GM18502 (cell line): Measurements from ENCODE around the gene COQ5.
A peak's percentile ranks its signal among the peaks of the same experiment; 100 is the strongest.
"Not testable (repeated sequence)": the region's sequence is repeated elsewhere in the genome, so short reads cannot be mapped to it uniquely, and the experiment has no call there.

Source experiments
- ATAC-seq: cut with Tn5 transposase; IDR thresholded peaks from one replicate; pipeline ENCODE4 v1.9.1; 2021; ENCODE audit warnings: mild to moderate bottlenecking; ENCODE audit not compliant: unreplicated experiment, poor library complexity

Gene COQ5

DNA sequence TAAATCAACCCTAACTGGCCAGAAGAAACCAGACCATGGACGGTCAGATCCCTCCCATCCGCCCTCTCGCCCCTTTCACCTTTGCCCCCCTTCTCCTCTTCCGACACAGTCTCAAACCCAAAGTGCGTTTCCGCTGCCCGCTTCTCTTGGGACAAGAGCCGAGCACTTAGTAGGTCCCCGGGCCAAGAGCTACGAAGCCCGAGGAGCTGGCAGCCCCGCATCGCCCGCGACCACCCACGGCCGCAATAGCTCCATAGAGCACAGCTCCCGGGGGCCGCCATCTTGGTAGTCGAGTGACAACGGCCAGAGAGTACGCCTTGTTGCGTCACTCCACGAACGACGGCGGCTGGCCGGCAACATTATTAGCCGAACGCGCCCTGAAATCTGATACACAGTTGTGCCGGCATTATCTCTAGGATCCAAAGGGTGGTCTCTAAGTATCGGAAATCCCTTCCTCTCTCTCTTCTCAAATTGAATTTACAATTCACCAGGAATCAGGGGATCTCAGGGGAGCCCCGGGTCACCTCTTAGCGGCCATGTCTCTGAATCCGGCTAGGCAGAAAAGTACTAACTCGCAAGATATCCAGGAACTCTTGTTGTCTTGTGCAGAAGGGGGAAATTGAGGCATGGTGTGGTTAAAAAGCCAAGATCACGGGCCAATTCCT lies at the start of gene COQ5:
Gene COQ5, minus strand, starts transcription at position 298 of the 665 bp plus-strand sequence. Its CDS starts 17 bp downstream, at position 281.
- peak; percentile 81 for ATAC-seq

GRCh38 chr12:120574106-120574505 lies 45.1 kb upstream of the COQ5 start:
- ATAC-seq, result no peak

GRCh38 chr12:120573560-120573959 lies 44.6 kb upstream of the COQ5 start:
- no peak for ATAC-seq

GRCh38 chr12:120571299-120571698 lies 42.3 kb upstream of the COQ5 start:
- no peak for ATAC-seq

DNA sequence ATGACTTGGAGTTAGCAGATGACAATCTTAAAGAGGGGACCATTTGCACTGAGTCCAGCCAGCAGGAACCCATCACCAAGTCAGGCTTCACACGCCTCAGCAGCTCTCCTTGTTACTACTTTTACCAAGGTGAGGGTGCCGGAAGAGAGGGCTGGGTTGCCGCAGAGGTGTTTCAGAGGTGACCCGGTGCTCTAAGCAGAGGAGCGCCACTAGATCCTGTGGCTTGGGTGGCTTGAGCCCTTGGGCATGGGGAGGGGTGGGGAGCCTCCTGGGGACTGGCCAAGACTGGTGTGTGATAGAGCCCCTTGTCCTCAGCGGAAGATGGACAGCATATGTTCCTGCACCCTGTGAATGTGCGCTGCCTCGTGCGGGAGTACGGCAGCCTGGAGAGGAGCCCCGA lies 34.5 kb upstream of the COQ5 start:
- no peak for ATAC-seq

- ATAC-seq, result no peak
Measured at GRCh38 chr12:120562906-120563305, 33.9 kb upstream of the COQ5 start.

GRCh38 chr12:120557589-120557988 lies 28.6 kb upstream of the COQ5 start:
- ATAC-seq, result no peak

DNA sequence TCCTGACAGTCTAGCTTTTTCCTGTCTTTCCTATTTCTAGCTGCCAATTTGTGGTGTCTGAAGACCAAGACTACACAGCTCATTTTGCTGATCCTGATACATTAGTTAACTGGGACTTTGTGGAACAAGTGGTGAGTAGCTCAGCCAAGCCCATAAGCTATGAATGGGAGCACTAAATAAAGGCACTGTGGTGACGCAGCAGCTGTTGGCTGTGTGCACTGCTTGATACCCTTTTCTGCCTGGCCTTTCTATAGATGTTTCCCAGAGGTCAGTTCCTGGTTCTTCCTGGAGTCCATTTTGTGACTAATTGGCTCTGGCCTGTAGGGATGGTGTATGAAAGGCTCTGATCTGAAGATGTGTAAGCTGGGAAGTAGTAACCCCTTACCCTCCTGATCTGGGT lies 25.7 kb upstream of the COQ5 start:
- no peak for ATAC-seq

DNA sequence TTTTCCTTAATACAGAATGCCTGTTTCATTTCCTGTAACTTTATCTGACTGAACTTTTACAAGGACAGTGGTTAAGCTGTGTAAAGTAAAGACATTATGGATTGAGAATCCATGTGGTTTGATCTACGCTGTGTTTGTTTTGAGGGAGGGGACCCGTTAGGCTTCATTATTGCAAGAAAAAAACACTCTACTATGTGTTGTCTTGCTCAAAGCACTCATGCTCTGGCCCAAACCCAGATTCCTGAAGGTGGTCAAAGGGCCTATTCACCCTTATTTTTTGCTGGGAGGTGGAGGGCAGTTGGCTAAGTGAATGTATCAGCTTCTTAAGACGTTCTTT lies 17.1 kb upstream of the COQ5 start:
- no peak for ATAC-seq

GRCh38 chr12:120544691-120545090 lies 15.7 kb upstream of the COQ5 start:
- no peak for ATAC-seq

DNA sequence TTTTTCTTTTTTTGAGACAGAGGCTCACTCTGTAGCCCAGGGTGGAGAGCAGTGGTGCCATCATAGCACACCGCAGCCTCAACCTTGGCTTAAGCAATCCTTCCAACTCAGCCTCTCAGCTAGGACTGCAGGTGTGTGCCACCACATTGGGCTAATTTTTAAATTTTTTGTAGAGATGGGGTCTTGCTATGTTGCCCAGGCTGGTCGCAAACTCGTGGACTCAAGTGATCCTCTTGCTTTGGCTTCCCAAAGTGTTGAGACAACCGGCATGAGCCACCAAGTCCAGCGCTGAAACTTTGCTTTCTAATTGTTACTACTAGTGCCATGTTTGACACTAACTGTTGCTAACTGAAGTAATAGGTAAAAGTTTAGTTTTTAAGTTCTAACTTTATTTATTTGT lies 13.2 kb upstream of the COQ5 start:
- ATAC-seq, result no peak

DNA sequence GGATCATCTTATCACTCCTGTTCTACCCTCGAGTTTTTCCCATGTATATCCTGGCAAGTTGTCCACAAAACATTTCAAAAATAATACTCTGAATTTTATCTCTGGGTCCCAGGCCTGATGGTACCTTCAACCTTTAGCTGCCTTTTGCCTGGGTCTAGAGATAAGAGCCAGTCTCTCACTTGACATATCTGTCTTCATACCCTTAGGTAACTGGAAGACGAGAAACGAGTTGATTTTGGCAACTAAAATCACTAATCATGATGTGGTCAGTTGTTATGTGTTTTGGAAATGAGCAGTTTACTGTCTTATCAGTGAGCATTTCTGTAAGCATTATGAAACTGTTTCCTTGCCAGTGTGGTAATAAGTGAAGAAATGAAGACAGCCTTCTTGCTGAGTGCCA lies 11.5 kb upstream of the COQ5 start:
- no peak for ATAC-seq

GRCh38 chr12:120539303-120539702 lies 10.3 kb upstream of the COQ5 start:
- ATAC-seq, result no peak

- ATAC-seq, result no peak
Measured at GRCh38 chr12:120538281-120539156, 9.6 kb upstream of the COQ5 start.

- no peak for ATAC-seq
Measured at GRCh38 chr12:120537856-120538220, 8.9 kb upstream of the COQ5 start.

GRCh38 chr12:120536064-120536791 lies 7.3 kb upstream of the COQ5 start:
- no peak for ATAC-seq

DNA sequence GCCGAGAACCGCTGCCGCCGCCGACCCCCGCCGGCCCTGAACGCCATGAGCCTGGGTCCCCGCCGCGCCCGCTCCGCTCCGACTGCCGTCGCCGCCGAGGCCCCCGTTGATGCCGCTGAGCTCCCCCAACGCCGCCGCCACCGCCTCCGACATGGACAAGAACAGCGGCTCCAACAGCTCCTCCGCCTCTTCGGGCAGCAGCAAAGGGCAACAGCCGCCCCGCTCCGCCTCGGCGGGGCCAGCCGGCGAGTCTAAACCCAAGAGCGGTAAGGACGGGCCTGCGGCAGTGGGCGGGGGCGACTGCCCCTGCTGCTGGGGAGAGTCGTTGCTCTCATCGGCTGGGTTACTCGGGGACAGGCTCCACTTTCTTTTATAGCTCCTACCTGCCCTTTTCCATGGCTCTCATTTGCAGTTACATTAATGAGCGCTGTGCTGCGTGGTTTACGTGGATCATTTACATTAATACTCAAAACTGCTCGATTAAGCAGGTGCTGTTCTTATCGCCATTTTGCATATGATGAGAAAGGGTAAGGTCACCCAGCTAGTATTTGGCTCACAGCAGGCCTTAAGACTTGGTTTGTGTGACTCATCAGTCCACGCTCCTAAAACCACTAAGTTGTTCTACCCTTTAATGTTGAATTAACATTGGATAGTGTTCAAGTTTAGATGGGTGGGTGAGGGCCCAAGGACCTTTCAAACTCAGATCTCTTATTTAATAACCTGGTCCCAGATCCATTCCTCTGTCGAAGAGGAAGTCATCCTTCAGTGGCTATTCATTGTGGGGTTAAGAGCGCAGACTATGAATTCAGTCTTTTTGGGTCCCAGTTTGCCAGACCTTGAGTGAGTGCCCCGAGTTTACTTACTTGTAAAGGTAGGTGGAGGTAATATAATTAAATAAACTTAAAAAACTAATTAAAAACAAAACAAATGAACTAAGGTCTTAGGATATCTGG lies 6.0 kb upstream of the COQ5 start:
- peak; percentile 40 for ATAC-seq

- peak; percentile 54 for ATAC-seq
Measured at GRCh38 chr12:120534203-120534702, 5.3 kb upstream of the COQ5 start, which contains the start of gene RNF10. RNF10 (plus strand) TSS chr12:120534356; CDS start chr12:120534812, 456 bp downstream.

GRCh38 chr12:120532701-120533238 lies 3.8 kb upstream of the COQ5 start:
- no peak for ATAC-seq

GRCh38 chr12:120530418-120530761 lies 1.4 kb upstream of the COQ5 start:
- ATAC-seq, result not testable (repeated sequence)
